ENCODE measurements around the gene STEAP3.

GRCh38 chr2:119243621-119244020, 20.0 kb downstream of the STEAP3 start:
- no peak for TF ChIP-seq EZH2 (IDR thresholded peaks at IDR 0.05)
- TF ChIP-seq POLR2AphosphoS5 (IDR thresholded peaks at IDR 0.05; ENCODE audit: borderline replicate concordance, low read depth, low read length): no peak
